H1 (cell line): ENCODE measurements around the gene GJD4. TPM values are rescaled to one million over a fixed set of nuclear protein-coding genes. Genes with fewer than 3 reads are reported as not detected.

Experiments
- ASH2L ChIP-seq: fragments of 200-600, 300-600 bp; sonication (generic); IDR thresholded peaks from one replicate; pipeline ENCODE4 v1.7.1; 2017; ENCODE audit warnings: low read length
- BRCA1 ChIP-seq: IDR thresholded peaks from 2 replicates; pipeline ENCODE4 v1.6.1; 2012; ENCODE audit warnings: low read depth, low read length, improper control_type of control experiment
- CREB1 ChIP-seq: IDR thresholded peaks from 2 replicates; pipeline ENCODE4 v1.6.1; 2012; ENCODE audit warnings: inconsistent platforms
- GABPA ChIP-seq: IDR thresholded peaks from 2 replicates; pipeline ENCODE4 v1.6.1; 2011; ENCODE audit warnings: mild to moderate bottlenecking, low read length, moderate library complexity, borderline replicate concordance; ENCODE audit not compliant: insufficient read depth
- SP2 ChIP-seq: IDR thresholded peaks from 2 replicates; pipeline ENCODE4 v1.6.1; 2012; ENCODE audit warnings: mild to moderate bottlenecking, low read length, inconsistent platforms
- polyA plus RNA-seq, 7 experiments: library from polyadenylated mRNA; depleted of rRNA in 3 of 7; stranded (reverse) in 5 of 7; unstranded in 2 of 7; fragments of >200 nt in 5 of 7; fragments of 200-250 nt in 2 of 7; gene quantifications; 1 replicate in 5 of 7; 2 replicates in 1 of 7; 4 replicates in 1 of 7; pipeline versions ENCODE4 v1.2.1 to v1.2.3, GENCODE V29; 2011 to 2013; ENCODE audit warnings: missing spikeins in 2 of 7, mixed read lengths in 2 of 7
- total RNA-seq: library from RNA; stranded (reverse); fragmentation: NEBNext Ultra II Directional; extraction: Animal tissue kit (Norgen Biotek cat#: 25700); gene quantifications from 2 replicates; pipeline ENCODE4 v1.2.1, GENCODE V29; 2021
- TF ChIP-seq, protein P1 (sequence below): IDR thresholded peaks from 2 replicates; pipeline ENCODE4 v1.6.1; 2012; ENCODE audit warnings: inconsistent platforms

GJD4 gene
- total and polyA plus RNA-seq, 2 of the 8 experiments (the other 6 are each of a cell fraction or from before 2014, with no cell fraction given) = not detected

DNA sequence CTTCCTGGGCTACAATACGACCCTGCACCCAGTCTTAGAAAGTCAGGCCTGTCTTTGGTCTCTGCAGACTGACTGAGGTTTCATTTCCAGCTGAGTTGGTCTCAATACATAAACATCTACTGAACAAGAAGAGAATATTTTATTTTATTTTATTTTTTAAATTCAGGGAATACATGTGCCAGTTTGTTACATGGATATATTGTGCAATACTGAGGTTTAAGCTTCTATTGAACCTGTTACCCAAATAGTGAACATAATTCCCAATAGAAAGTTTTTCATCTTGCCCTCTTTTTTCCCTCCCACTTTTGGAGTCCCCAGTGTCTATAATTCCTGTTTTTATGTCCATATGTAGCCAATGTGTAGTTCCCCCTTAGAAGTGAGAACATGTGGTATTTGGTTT is 26.3 kb downstream of the GJD4 start (continued):
- no peak for TF ChIP-seq SP2
- TF ChIP-seq CREB1 = no peak
- TF ChIP-seq BRCA1 = no peak
- TF ChIP-seq, protein P1, sequence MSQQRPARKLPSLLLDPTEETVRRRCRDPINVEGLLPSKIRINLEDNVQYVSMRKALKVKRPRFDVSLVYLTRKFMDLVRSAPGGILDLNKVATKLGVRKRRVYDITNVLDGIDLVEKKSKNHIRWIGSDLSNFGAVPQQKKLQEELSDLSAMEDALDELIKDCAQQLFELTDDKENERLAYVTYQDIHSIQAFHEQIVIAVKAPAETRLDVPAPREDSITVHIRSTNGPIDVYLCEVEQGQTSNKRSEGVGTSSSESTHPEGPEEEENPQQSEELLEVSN = no peak
- TF ChIP-seq GABPA = no peak
- no peak for TF ChIP-seq ASH2L
